ENCODE measurements around the gene PPP2R2D.

DNA sequence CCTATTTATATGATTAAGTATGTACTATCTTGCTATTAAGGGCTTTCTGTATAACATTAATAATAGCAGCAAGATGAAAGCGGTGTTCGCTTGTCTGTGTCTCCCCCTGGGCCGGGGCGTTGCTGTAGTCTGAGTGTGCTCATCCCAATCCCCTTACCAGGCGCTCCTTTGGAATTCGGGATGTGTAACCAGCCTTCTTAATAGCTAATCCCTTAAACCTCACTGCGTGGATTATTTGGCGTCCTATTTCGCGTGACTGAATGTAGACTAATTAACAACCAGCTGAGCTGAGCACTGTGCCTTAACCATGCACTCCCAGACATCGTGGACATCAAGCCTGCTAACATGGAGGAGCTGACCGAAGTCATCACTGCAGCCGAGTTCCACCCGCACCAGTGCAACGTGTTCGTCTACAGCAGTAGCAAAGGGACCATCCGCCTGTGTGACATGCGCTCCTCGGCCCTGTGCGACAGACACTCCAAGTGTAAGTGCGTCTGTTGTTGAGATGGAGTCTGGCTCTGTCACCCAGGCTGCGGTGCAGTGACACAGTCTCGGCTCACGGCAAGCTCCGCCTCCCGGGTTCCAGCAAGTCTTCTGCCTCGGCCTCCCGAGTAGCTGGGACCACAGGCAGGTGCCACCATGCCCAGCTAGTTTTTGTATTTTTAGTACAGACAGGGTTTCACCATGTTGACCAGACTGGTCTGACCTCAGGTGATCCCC lies 44.3 kb downstream of the PPP2R2D start:
- no peak for TF ChIP-seq EZH2phosphoT487 (IDR thresholded peaks at IDR 0.05; ENCODE audit: borderline replicate concordance, low read depth, low read length)
- TF ChIP-seq, protein P1, sequence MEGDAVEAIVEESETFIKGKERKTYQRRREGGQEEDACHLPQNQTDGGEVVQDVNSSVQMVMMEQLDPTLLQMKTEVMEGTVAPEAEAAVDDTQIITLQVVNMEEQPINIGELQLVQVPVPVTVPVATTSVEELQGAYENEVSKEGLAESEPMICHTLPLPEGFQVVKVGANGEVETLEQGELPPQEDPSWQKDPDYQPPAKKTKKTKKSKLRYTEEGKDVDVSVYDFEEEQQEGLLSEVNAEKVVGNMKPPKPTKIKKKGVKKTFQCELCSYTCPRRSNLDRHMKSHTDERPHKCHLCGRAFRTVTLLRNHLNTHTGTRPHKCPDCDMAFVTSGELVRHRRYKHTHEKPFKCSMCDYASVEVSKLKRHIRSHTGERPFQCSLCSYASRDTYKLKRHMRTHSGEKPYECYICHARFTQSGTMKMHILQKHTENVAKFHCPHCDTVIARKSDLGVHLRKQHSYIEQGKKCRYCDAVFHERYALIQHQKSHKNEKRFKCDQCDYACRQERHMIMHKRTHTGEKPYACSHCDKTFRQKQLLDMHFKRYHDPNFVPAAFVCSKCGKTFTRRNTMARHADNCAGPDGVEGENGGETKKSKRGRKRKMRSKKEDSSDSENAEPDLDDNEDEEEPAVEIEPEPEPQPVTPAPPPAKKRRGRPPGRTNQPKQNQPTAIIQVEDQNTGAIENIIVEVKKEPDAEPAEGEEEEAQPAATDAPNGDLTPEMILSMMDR (conservative IDR thresholded peaks at IDR 0.05; ENCODE audit: low read length): no peak

Measured in OCI-LY7 (cell line).